GM19372 (cell line): Measurements from ENCODE around the gene SRI.

Source experiments
- ATAC-seq: cut with Tn5 transposase; IDR thresholded peaks from one replicate; pipeline ENCODE4 v1.9.1; 2021; ENCODE audit warnings: mild to moderate bottlenecking, low read depth, moderate library complexity; ENCODE audit not compliant: unreplicated experiment

The SRI gene

DNA sequence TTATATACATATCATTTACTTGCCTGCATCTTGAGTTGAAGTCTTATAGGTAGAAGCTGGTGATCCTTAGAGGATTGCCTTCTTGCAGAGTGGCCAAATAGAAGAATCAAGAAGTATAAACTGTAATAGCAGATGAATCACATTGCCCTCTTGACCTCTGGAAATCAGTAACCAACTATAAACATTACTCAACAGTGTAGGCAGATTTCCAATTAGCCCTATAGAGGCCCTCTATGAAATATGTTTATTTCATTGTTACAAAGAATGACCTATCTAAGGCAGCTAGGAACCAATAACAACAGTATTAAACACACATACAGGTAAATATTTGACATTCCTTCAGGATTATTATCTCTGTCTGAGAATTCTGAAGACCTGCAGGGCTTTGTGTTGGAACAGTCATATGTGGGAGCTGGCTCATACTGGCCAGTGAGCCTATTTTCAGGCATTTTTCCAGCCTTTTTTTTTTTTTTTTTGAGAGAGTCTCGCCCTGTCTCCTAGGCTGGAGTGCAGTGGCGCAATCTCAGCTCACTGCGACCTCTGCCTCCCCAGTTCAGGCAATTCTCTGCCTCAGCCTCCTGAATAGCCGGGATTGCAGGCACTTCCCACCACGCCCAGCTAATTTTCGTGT is 7.2 kb upstream of the SRI start:
- ATAC-seq = no peak

DNA sequence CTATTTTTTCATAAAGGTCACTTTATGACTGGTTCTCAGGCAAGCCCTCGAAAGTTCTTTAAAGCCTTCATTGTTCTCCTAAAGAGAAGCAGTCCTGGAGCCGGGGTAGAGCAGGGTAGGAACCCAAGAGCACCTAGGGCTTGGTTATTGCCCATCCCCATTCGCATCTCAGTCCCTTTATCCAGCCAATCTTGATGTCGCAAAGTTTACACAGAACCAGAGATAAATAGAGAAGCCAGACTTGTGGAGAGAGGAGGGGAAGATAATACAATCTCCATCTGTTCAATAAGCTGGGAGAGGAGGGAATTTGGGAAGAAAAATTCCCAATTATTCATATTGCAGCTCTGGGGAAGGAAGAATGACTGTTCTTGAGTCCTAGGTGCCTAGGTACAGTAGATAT is 6.4 kb upstream of the SRI start:
- no peak for ATAC-seq

DNA sequence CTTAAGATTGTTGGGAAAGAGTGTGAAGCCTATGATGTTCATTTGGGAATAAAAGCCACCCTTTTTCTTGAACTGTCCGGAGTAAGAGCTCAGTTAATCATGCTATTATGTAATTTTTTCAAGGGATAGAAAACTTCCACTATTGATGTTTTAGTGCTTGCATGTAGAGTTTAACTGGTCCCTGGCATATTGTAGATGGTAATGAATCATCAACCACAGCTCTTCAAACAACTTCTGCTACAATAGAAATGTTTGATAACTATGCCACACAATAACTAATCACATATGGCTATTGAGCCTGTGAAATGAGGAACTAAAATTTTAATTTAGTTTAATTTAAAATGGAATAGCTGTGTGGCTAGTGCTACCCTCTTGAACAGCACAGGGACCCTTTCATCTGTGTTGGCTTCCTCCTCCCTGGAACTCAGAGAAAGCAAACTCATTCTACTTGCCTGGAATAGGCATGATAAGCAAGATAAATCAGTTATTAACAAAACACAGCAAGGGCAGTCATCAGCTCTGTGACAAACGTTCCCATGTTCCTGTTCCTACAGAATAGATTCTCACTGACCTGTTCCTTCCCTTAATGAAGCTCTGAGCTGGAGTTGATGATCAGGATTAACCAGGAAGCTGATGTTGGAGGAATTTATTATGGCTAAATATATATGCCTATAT is 4.9 kb upstream of the SRI start:
- ATAC-seq = no peak

DNA sequence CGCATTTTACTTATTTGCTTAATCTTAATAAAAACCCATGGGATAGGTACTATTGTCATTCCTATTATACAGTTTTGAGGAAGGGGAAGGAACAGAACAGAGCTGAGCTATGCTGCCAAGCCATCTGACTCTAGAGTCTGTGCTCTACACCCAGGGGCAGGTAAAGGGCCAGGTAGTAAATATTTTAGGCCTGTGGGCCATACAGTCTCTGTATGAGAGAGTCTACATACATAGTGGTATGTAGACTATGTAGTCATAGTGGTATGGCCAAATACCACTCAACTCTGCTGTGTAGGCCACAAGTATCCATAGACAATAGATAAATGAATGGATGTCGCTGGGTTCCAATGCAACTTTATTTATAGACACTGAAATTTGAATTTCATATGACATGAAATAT is 3.4 kb upstream of the SRI start:
- no peak for ATAC-seq

DNA sequence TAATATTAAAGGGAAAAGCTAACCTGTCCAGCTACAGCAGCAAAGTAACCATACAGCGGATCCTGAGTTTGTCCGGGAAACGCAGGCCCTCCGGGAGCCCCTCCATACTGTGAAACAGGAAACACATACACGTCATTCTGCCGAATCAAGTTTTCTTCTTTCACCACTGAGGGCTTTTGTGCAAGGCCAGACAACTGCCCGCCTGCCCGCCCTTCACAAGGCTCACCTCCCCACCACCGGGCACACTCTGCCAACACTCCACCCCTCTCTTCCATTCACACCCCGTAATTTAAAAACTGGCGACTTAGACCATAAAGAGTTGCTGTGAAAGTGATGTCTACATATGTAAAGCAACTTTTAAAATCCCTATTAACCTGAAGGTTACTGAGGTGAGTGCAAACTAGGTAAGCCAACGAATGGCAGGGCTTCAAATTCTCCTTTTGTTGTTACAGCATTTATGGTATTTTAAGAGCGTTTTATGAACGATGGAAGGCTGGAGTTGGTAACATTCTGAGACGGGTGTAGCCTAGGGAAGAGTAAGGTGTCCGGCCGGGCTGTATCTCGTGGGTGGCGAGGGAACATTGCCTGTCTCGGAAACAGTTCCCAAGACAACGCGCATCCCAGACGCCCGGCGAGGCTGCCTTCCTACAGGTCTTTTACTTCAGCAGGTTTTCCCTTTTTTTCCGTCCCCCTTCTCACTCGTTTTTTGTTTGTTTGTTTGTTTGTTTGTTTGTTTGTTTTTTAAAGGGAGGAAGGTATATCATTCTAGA is 817 bp downstream of the SRI start:
- peak; percentile 23 for ATAC-seq

DNA sequence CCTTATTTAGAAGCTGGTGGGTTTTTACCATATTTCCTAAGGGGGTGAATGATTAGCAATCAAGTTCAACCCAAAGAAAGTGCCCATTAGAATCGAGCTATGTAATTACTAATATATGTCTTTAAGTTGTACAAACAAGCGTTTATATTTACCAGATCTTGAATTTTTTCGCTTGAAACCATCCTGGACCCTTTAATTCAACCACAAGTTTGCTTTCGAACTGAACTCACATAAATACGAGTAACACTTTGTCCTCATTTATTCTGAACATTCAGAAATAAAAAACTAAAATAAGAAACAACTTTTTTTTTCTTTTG is 1.5 kb downstream of the SRI start:
- ATAC-seq = no peak

DNA sequence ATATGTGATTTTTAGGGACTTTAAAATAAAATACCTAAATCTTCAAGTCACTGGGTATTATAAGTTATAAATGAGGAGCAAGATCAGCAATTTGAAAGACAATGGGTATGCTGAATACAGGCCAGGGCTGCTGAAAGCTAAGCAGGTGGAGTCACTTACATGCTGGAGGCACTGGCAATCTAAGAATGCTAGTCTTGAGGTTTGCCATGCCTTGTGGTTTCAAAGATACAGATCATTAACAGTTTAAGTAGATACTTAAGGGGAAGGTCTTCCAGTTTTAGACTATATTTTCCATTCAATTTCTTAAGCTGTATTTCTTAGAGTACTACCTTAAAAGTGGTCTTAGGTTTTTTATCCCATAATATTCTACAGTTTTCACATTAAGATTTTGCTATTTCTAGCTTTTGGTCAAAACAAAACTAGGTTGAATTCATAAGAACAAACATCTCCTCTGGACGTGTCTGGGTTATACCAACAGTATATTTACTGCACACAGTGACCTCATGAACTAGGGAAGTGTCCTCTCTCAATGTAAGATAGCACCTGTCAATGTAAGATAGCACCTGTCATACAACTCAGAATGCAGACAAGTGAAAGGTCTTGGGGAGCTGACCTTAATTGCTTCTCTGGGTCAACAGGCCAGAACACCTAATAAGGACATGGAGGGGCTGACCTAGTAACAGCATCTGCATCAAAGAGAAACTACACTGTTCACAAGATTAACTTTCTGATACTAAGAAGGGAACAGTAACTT is 2.0 kb downstream of the SRI start:
- ATAC-seq = peak; percentile 67

DNA sequence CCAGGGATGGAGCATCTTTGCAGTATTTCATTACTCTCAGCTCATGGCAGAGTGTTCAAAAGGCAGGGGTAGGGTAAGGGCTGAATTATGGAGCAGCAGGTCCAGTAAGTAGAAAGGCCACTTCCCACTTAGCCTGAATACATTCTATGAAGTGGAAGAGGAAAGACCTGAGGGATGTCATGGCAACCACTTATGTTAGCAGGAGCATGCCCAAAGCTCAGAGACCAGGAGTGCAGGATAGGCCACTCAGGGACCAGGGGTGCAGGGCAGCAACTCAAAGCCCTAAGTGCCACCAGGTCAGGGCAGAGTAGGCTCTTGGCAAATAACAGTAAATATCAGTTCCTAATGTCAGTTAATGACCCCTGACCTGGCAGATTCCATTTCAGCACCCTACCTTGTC is 3.6 kb downstream of the SRI start:
- ATAC-seq = no peak

DNA sequence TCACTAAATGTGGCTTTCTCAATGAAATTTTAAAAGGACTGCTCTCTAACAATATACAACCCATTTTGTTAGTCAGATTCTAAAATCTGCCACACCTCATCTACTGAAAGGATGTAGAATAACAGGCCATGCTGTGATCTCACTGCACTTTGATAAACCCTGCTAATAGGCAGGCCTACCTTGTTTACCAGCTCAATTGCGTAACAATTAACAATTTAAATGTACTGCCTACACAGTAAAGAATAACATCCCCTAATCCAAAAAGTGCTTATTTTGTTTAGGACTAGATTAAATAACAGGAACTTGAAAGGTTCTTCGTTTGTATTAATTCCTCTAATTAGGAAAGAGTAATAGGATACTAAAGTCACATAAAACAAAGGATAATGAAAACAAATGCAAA is 4.5 kb downstream of the SRI start:
- no peak for ATAC-seq

DNA sequence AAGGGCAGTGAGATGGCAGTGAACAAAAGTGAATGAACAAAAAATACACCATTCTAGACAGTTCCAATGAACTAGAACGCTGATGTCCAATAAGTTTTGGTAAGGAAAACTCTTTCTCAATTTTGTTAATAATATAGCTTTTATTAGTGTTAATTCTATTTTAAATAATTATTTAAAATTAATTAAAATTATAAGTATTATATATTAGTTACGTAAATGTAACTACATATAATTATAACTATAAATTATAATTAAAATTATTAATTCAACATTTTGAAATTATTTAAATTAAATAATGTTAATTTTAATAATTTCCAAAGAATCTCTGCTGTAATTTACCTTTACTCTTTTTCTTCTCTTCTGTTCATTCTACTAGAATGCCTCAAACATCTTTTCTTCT is 5.4 kb downstream of the SRI start:
- ATAC-seq = no peak

DNA sequence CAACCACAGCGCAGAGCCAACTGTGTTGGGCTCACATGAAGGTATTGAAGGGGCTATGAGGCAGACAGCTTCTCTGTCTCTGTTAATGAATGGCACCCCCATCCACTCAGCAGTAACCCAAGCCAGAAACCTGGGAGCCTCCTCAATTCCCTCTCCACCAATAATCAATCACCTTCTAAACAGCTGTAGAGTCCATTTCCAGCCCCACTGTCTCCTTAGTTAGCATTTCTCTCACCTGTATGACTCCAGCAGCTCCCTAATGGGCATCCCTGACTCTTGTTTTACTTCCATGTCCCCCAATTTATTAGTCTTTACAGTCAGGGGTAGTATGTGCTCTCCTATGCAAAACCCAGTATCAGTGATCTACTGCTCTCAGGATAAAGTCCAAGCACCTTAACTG is 6.9 kb downstream of the SRI start:
- ATAC-seq = no peak

DNA sequence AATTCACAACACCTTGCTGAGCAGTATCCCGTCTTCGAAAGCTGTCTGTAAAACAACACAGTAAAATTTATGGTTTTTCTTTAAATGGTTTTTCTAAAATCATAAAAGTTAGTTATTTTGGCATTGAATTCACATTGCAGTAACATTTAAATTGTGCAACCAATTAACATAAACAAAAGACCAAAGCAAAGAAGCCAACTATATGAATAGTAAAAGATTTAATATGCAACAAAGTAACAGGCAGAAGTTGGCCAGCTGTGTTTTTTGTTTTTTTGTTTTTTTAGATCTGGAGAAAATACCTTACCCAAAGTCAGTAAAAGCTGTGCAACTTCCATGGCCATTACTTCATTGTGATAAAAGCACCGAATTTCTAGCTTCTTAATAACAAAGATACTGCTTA is 11.3 kb downstream of the SRI start:
- no peak for ATAC-seq

DNA sequence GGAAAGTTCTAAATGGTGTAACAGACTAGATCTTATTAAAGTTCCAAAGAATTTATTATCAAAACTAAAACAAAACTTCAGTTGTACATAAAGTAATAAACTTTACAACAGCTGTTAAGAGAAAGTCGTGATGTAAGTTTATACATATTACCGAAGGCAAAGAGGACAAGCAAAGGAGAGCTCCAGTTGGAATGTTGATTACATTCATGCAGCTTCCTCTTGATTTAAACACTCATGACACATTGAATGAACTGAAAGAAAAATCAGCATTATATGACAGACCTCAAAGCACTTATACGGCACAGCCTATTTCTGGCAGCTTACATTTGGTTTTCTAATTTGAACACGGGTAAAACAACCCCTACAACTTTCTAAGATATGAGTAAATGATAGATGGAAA is 13.6 kb downstream of the SRI start:
- no peak for ATAC-seq

DNA sequence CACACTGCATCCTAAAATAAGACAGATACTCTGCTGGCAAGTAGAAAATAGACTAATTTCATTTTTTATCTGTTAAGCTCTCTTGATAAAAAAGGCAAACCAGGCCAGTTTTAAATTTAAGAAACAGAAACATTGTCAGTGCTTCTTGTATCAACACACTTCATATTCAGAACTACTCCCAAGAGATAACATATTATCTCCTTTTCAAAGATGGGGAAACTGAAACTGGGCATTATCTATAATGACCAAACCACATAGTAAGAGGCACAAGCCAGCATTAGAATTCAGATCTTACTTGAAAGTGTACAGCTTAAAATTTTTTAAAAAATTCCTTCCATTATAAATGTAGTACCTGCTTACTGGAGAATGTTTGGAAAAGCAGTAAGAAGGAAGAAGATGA is 14.7 kb downstream of the SRI start:
- ATAC-seq = no peak

DNA sequence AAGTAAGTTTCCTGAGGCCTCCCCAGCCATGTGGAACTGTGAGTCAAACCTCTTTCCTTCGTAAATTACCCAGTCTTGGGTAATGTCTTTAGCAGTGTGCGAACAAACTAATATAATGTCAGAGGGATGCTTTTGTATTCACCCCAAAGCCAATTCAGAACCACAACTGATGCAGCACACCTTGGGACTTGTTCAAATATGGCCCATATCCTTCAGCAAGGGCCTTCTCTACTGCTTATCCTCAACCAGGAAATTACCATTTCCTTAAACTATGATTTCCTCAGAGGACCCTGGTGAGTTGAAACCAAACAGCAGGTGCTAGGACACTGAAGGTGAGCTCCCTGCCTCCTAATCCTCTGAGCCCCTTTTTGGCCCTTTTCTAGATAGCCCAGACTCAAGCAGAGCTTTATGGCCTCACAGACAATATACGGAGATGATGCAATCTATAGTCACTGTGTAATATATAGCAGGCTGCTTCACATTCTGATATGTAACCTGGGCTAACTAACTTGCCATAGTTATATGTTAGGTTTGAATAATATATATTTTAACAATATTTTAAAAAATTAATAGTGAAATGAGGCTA is 15.2 kb downstream of the SRI start:
- no peak for ATAC-seq

DNA sequence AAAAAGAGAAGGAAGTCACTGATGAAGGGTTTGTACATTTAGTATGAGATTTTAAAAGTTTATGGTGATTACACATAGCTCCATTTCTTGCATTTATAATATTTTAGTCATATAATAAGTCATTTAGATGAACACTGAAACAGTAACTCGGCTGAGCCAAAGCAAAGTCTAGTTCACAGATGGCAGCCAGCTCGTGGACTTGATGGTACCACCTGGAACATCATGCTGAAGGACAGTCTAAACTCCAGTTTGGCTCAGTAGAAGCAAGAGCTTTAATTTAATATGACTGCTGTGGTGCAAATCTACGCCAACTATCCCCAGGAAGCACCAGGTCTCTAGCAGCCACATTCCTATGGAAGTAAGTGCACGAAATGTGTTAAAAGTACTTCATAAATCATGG is 16.4 kb downstream of the SRI start:
- no peak for ATAC-seq

DNA sequence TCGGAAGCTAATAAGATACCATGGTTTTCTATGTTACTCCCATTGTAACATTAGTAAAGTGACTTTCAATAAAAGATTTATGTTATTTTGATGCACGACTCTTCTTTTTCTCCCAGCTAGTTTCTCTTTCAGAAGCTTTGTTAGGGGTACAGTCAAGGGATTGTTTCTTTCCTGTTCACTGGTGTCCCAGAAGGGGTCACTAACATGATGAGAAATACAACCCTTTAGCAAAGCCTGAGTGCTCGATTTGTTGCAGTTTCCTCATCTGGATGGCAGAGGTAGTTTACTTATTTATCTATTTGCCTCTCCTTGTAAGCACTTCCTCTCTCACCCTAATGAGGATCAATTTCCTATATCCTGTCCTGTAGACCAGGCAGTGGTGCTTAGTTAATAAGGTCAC is 17.0 kb downstream of the SRI start:
- no peak for ATAC-seq

DNA sequence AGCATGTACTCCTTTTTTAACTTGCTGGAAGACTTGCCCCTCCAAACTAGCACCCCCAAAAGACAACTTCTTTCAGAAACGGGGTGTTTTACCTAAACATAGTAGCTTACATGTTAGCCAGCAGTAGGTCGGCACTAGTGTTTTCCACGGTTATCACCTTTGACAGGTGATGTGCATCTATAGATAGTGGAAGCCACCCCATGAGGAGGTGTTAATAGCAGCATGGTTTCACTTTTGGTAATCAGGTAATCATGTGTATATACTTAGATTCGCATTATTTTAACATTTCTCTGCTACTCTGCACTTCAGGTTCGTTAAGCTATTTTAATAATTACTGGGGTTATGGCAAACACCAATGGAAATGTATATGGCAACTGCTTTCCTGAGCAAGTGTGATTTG is 17.6 kb downstream of the SRI start:
- ATAC-seq = no peak

DNA sequence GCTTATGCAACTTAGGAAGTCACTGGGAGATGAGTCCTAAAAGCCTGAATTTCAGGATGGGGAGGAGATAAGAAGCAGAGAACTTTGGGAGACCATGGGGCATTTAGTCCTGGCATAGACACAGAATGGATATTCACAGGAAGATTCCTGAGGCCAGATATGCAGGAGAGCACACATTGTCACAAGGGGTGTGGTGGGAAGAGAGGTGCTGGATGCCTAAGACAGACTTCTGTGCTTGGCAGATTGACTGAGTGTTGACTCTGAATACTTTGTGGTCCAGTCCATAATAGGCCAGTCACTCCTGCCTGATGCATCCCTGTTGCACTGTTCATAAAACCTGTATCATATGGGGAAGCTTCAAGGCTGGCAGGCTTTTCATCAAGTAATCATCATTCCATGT is 18.5 kb downstream of the SRI start:
- no peak for ATAC-seq

DNA sequence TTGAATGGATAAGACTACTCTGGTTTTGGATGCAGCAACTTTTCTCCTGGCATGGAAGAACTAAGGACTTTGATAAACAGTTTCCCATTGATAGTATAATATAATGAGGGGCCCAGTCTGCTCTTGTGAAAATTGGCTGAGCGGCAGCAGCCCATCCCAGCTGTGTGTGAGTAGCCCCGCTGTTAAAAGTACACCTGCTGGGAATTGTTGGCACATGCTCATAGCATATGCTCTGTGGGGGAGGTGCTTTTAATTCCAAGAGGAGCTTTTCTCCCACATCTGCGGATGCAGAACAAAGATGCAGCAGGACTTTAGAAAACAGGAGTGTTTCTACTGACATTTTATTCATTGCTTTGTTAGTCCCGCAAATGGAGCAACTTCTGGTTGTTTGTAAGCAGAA is 19.0 kb downstream of the SRI start:
- no peak for ATAC-seq

DNA sequence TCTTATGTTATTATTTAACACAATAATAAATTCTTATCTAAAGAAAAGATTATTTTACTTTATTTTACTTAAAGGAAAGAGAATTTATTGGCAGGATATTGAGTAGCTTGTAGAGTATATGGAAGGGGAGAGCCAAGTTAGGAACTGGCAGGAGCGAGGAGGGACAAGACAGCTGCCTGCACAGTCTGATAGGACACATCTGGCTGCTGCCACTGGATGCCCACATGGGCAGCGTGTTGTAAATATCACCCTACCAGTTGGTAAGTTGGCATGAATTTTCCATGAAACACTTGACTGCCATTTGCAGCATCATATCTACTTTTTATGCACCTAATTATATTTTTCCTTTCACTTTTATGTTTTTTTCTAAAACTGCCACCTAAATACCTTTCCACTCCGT is 19.6 kb downstream of the SRI start:
- no peak for ATAC-seq
